ENCODE data around the gene ZCCHC4. TPM values are rescaled to one million over a fixed set of nuclear protein-coding genes. Genes with fewer than 3 reads are reported as not detected.

ZCCHC4 gene
- total RNA-seq, 1 donor from 2014 or later, result 14.4 TPM

DNA sequence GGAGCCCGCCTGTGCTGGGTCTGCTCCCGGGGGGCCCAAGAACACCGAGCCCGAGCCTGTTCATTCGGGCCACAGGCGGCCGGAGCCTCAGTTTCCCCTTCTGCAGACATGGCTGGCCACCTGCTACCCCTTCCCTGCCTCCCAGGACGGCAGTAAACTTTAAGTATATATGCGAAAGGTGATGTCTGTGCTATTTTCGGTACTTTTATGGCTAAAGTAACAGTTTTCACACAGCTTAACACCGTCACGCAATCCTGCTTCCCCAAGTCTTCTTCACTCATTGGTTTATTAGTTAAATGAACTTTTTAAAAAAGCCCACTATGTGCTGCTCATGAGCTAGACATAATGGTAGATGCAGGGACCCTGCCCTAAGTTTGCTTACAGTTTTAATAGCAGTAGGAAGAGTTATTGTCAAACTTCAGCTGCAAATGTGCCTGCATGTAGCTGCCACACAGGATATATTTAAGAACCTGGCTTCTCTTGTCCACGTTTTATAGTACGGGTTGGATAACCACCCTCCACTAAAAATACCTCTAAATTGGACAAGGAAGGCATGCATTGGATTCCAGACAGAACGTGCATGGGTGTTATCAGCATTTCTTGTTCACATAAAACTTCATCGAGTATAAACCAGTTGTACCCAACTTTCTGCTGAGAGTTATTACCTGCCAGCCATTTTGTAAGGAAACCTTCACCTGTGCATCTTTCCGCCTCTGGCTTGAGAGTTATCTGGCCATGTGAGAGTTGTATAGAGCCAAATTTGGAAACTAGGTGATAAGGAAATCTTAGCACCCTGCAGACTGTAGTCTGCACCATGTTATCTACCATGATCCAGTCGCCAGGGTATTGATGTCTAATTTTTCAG lies 65.2 kb downstream of the ZCCHC4 start:
- no peak for DNase-seq (ENCODE audit: low spot score)

- DNase-seq (ENCODE audit: low spot score), result no peak
Measured at GRCh38 chr4:25378437-25378743, 65.8 kb downstream of the ZCCHC4 start.

DNA sequence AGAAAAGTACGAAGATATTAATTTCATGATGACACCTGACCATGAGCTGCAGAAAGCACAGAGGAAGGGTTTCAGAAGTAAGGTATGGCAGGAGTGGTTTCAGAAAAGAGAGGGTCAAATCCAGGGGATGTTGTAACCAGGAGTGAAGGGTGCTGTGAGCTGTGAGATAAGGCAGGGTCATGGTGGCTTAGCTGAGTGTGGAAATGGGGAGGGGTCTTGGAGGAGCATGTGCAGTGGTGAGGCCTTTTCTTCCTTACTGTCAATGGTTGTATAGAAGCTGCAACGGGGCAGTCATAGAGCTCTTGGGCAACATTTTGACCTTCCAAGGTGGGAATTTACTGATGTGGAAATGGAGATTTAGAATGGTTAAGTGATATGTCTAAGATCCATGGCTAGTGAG lies 67.0 kb downstream of the ZCCHC4 start:
- DNase-seq (ENCODE audit: low spot score), result no peak

DNA sequence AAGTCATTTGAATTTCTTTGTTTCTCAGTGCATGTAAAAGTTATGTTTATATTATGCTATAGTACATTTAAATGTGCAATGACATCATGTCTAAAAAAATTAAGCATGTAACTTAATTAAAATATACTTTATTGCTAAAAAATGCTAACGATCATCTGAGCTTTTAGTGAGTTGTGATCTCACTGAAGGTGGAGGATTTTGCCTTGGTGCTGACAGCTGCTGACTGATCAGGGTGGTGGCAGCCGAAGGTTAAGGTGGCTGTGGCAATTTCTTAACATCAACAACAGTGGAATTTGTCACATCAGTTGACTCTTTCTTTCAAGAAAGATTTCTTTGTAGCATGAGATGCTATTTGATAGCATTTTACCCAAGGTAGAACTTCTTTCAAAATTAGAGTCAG lies 71.1 kb downstream of the ZCCHC4 start:
- no peak for DNase-seq (ENCODE audit: low spot score)

DNA sequence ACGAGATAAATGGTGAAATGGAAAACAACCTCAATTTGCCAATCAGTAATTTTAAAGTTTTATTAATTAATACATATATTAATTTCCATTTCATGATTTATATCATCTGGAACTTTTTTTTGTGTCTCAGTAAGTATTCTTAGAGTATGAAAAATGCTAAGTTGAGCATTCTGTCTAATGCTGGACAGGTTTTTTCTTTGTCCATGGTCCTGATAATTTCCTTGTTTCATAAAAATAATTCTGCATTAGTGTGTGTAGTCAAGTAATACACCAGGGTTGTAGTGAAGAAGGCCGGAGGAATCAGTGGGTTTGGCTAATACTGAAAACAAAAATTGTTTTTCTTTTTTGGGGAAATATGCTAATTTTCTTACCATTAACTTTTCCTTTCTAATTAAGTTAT lies 74.4 kb downstream of the ZCCHC4 start:
- no peak for DNase-seq (ENCODE audit: low spot score)

DNA sequence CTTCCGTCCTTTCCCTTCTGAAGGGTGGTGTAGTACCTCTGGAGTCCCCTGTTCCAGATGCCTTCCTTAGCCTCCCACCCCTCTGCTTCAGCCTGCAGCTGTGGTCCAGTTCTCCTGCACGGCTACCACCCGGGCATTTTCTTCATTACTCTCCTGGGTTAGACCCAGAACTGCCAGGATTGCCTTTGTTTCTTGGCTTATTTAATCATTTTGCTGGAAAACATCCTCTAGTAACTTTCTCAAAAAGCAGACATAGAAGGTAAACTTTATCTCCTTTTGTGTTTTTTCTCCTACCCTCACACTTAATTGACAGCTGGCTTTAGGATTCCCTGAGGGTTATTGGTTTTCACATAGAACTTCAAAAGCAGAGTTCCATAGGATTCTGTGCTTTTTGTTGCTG lies 84.7 kb downstream of the ZCCHC4 start:
- no peak for DNase-seq (ENCODE audit: low spot score)

GRCh38 chr4:25399510-25399909 lies 86.9 kb downstream of the ZCCHC4 start:
- no peak for DNase-seq (ENCODE audit: low spot score)

DNA sequence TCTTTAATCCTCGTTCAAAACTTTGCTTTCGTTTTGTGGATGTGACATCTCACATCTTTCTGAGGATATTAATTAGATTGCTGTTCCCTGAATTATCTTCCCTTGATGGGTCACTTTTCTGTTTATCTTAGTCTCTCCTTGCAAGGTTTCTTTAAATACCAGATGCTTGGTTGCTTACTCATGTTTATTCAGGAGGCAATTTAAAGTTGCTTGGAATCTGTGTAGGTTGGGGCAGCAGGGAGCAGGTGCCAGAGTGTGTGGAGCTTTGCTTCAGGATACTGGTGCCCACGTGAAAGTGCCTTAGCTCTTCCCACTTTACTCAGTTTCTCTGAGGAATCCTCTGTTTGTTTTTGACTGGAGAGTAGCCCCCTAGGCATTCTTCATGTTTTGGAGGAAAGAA lies 88.5 kb downstream of the ZCCHC4 start:
- DNase-seq (ENCODE audit: low spot score), result no peak

DNA sequence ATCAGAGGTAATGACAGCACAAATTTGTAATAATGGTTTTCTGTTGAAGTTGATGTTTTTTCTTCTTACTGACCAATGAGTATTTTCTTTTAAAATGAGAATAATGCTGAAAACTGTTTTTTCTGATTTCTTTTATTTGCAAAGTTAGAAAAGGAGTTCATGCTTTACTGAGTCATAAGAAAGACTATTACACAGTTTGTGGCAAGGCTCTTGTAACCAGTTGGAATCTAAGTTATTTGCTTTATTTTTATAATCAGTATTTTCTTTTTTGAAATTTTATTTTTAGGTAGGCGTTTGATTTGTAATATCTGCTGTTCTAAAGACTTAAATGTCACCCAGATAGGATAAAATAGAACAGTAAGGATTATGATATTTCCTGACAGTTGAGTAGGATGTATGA lies 89.9 kb downstream of the ZCCHC4 start:
- no peak for DNase-seq (ENCODE audit: low spot score)

GRCh38 chr4:25403699-25404098 lies 91.1 kb downstream of the ZCCHC4 start:
- DNase-seq (ENCODE audit: low spot score), result no peak

- DNase-seq (ENCODE audit: low spot score), result no peak
Measured at GRCh38 chr4:25405453-25405852, 92.9 kb downstream of the ZCCHC4 start.

DNA sequence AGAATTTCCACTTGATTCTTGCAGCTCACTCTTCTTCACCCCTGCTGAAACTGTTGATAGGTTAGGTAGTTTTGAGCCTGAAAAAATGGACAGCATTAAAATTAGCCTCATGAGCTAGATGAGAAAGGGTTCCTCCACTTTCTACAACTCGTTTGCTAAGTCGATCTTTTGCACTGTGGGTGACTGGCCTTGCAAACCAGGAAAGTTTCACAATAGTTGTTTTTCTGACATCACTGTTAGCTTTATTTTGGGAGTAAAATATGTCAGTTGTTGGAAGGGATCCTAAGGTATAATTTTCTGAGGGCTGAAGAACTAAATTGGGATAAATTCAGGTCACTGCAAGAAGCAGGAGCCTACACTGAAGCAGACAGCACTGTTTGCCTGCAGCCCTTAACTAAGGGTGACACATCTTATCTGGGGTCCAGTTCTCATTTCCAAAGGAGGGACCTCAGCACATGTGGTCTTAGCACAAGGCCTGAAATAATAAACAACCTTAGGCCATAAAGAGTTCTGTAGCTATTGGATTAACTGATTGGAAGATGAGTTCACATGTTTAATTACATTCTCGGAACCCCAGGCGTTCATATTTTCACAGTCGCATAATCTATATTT lies 93.6 kb downstream of the ZCCHC4 start:
- DNase-seq (ENCODE audit: low spot score), result no peak

DNA sequence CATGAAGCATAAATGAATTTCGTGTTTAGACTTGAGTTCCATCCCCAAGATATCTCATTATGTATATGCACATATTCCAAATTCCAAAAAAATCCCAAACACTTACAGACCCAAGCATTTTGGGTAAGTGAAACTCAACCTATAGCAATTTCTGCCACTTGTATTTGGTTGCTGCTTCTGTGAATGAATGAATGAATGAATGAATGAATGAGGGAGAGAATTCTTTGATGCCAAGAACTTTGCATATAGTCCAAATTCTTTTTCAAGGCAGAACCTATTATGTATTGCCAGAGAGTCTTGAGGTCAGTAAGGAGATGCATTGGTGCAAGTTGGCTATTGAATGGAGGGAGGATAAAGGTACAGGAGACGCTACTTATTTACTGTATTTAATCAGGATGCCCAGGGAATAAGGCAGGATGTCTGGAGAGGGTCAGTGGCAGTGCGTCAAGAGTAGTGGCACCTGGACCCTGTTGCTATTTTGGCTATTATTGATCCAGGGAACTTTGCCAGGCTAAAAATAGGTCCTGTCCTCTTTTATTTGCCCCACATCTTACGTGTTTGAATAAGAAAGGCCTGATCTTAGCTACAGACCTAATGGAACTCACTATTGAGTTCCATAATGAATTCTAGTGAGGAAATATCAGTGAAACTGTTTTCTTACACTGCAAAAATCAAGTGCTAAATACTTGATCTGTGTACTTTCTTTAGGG lies 98.4 kb downstream of the ZCCHC4 start:
- no peak for DNase-seq (ENCODE audit: low spot score)

DNA sequence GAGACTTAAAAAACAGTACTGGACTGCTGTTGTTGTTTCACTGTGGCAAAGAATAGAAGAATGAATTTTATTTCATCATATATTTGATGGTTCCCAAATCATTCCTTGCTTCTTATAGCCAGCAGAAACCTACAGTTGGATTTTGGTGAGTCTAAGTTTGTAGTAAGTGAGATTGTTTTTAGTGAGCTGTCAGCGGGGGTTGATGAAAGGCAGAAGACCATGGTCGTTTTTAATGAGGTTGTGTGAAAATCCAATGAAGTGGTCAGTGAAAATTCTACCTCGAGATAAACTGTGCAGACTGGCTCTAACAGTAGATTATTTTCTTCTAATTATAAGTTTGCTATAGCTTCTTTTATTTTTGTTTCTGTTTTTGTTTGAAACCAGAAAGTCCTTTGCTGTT lies 100.7 kb downstream of the ZCCHC4 start:
- peak; percentile 20 for DNase-seq (ENCODE audit: low spot score)

- DNase-seq (ENCODE audit: low spot score), result no peak
Measured at GRCh38 chr4:25417014-25417413, 104.4 kb downstream of the ZCCHC4 start.

Other genes with a start within 250 kb of the ZCCHC4 start
- 42.4 TPM for gene SEPSECS, start 152.3 kb upstream of the ZCCHC4 start, total RNA-seq (ENCODE audit: insufficient read depth, low replicate concordance)
- gene PI4K2B, start 78.7 kb upstream of the ZCCHC4 start, total RNA-seq (ENCODE audit: insufficient read depth, low replicate concordance), result 22.9 TPM
- gene ANAPC4, start 64.5 kb downstream of the ZCCHC4 start, total RNA-seq (ENCODE audit: insufficient read depth, low replicate concordance), result 23.6 TPM